Esophagus squamous epithelium (tissue), 5 donors: ENCODE data around the gene MYT1. TPM values are rescaled to one million over a fixed set of nuclear protein-coding genes. Genes with fewer than 3 reads are reported as not detected.

Experiments
- DNase-seq: peaks from one replicate; lab custom pipeline; 2025; lab: John Stamatoyannopoulos, UW
- H3K27ac ChIP-seq, 4 donors: fragments of 200-600 bp; sonication (generic); one replicate each; pipeline ENCODE4 v1.5.1; 2016 to 2019; ENCODE audit warnings: mild to moderate bottlenecking in 1 of 4
- H3K27me3 ChIP-seq, 4 donors: fragments of 200-600 bp; sonication (generic); 1 replicate in 3 of 4; 2 replicates in 1 of 4; pipeline versions ENCODE4 v1.5.1 to v1.6.0; 2017 to 2021; ENCODE audit warnings: antibody characterized with exemption in 1 of 4
- H3K36me3 ChIP-seq, 3 donors: fragments of 200-600 bp; sonication (generic); one replicate each; pipeline ENCODE4 v1.5.1; 2016 to 2019
- H3K4me1 ChIP-seq, 3 donors: fragments of 200-600 bp; sonication (generic); one replicate each; pipeline ENCODE4 v1.5.1; 2017 to 2019
- H3K4me3 ChIP-seq, 4 donors: fragments of 200-600 bp; sonication (generic); 1 replicate in 3 of 4; 2 replicates in 1 of 4; pipeline ENCODE4 v1.5.1; 2016 to 2019; ENCODE audit warnings: mild to moderate bottlenecking in 2 of 4, moderate library complexity in 1 of 4
- H3K9me3 ChIP-seq, 3 donors: fragments of 200-600 bp; sonication (generic); one replicate each; pipeline ENCODE4 v1.5.1; 2016 to 2019
- POLR2A ChIP-seq, 4 donors: fragments of 450-650 bp; IDR thresholded peaks; one replicate each; pipeline ENCODE4 v1.6.1; 2017; ENCODE audit warnings: antibody characterized with exemption in 4 of 4, mild to moderate bottlenecking in 4 of 4, moderate library complexity in 3 of 4
- WGBS, 2 donors: methylation state at CpG; one replicate each; pipeline ENCODE4 v1.1.5; 2018; 5-methylcytosine and 5-hydroxymethylcytosine counted together
- intact Hi-C: fragments of 100-400 bp; cut with DNase I; formaldehyde crosslinking; loops from one replicate; pipeline ENCODE4 v1.15.0; 2022
- total RNA-seq, 4 donors: library from RNA; depleted of rRNA; stranded (reverse); fragments of >200 nt; gene quantifications; one replicate each; pipeline ENCODE4 v1.1.0, GENCODE V29; 2016
- TF ChIP-seq, protein P1 (sequence below), 6 experiments: fragments of 450-650 bp in 4 of 6; fragments of 200-600 bp in 2 of 6; sonication (generic) in 2 of 6; IDR thresholded peaks; one replicate each; pipeline ENCODE4 v1.5.1; 2016 to 2019; ENCODE audit warnings: antibody characterized with exemption in 6 of 6, mild to moderate bottlenecking in 4 of 6, moderate library complexity in 4 of 6
- donor health status: DM: yes; HTN: yes; CAD: no.

The MYT1 gene
- total RNA-seq, 4 donors from 2014 or later = not detected

DNA sequence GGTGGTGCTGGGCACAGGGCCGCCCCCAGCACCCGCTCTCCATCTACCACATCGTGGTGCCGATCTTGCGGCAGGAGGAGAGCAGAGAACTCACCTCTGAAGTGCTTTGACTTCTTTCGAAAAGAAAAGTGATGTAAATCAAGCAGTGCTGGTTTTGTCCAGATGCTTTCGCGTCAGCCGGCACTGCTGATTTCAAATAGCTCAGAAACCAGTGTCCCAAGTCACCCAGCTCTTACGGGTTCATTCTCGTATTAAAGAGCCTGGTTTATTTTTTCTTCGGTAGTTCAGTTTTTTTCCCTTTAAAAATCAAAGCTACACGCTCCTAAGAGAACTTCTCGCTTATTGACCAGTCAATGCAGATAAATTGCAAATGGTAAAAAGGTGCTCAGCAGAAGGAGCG lies 32.1 kb downstream of the MYT1 start:
- no peak overlapping the region for H3K4me3 ChIP-seq
- no peaks in the 10 kb centered on the region for H3K9me3 ChIP-seq
- no peaks in the 10 kb centered on the region for H3K4me1 ChIP-seq
- DNase-seq = no peak
- H3K27me3 ChIP-seq = peaks cover 0 to 91% (median 2%) of the 10 kb centered on the region in 4 donors
- no peak for TF ChIP-seq POLR2A (IDR thresholded peaks at IDR 0.05)
- TF ChIP-seq, protein P1, sequence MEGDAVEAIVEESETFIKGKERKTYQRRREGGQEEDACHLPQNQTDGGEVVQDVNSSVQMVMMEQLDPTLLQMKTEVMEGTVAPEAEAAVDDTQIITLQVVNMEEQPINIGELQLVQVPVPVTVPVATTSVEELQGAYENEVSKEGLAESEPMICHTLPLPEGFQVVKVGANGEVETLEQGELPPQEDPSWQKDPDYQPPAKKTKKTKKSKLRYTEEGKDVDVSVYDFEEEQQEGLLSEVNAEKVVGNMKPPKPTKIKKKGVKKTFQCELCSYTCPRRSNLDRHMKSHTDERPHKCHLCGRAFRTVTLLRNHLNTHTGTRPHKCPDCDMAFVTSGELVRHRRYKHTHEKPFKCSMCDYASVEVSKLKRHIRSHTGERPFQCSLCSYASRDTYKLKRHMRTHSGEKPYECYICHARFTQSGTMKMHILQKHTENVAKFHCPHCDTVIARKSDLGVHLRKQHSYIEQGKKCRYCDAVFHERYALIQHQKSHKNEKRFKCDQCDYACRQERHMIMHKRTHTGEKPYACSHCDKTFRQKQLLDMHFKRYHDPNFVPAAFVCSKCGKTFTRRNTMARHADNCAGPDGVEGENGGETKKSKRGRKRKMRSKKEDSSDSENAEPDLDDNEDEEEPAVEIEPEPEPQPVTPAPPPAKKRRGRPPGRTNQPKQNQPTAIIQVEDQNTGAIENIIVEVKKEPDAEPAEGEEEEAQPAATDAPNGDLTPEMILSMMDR (IDR thresholded peaks at IDR 0.05) = no peak
- intact Hi-C loops = no loop called here
- H3K27ac ChIP-seq = no peak overlapping the region
- WGBS, 2 donors = 77 to 82% methylated on average over 9 to 15 of the region's 15 CpGs
- no peaks in the 10 kb centered on the region for H3K36me3 ChIP-seq

DNA sequence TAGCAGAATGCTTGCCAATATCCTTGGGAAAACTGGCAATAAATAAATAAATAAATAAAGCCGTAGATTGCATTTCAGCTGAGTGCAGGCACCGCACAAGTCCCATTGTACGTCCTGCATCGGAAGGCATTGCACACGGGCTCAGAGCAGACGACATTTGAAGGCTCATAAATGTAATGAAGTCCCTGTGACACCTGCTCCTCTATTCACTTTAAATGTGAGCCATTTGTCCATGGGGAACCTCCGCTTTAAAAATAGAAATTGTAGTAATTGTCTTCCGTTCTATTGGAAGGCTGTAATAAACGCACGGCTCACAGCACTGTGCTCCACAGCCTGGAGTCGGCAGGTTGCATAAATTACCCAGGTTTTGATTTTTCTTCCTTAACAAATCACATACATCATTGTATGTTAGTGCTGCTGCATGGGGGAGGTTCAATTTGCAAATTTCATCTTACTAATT lies 32.6 kb downstream of the MYT1 start:
- 74 to 79% methylated on average over 10 to 11 of the region's 11 CpGs for WGBS, 2 donors
- peaks cover 0 to 85% (median 2%) of the 10 kb centered on the region in 4 donors for H3K27me3 ChIP-seq
- intact Hi-C loops = no loop called here
- H3K4me1 ChIP-seq = no peaks in the 10 kb centered on the region
- H3K4me3 ChIP-seq = no peak overlapping the region
- DNase-seq = no peak
- H3K27ac ChIP-seq = no peak overlapping the region
- TF ChIP-seq POLR2A (IDR thresholded peaks at IDR 0.05) = no peak
- TF ChIP-seq, protein P1 (IDR thresholded peaks at IDR 0.05) = no peak
- H3K9me3 ChIP-seq = no peaks in the 10 kb centered on the region
- H3K36me3 ChIP-seq = no peaks in the 10 kb centered on the region

DNA sequence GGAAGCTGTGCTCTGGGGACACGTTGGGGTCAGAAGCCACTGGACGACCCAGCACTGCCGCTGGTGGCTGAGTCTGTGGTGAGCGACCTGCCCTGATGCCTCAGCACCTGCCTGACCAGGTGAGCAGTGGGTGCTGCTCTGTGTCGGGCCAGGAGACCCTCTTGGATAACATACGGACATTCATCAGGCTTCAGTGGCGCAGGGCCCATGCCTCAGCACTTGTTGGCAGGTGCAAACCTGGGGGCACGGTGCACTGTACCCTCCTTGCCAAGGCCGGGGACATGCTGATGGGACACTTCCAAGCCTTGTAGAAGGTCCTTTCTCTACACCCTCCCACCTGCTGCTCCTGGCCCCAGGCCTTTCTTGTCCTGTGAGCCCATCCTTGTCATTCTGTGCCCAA lies 34.1 kb downstream of the MYT1 start:
- Histone ChIP-seq H3K27me3 (peaks cover 0 to 82% (median 0%) of the 10 kb centered on the region in 4 donors), H3K4me1 (no peaks in the 10 kb centered on the region), H3K36me3 (no peaks in the 10 kb centered on the region), H3K27ac (no peak overlapping the region), H3K9me3 (no peaks in the 10 kb centered on the region), H3K4me3 (no peak overlapping the region)
- 74 to 90% methylated on average over 8 to 9 of the region's 9 CpGs for WGBS, 2 donors
- TF ChIP-seq, protein P1 (IDR thresholded peaks at IDR 0.05) = no peak
- TF ChIP-seq POLR2A (IDR thresholded peaks at IDR 0.05) = no peak
- no peak for DNase-seq
- intact Hi-C loops = no loop called here

DNA sequence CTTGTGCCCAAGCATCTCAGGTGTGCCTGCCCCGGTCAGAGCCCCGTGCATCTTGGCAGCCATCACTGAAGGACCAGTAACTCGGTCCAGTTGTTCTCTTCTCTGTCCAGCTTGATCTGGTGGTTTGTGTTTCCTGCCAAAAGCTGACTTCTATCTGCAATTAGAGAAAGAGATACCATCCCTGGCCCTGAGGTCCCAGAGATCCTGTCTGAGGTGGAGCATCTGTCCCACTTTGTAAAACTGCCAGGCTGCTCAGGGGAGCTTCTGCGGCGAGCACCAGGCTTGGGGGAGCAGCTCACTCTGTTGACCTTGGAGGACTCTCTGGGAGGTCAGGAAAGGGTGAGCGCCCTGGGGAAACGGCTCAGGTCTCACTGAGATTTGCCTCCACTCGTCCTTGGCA lies 35.1 kb downstream of the MYT1 start:
- no peak for DNase-seq
- no peaks in the 10 kb centered on the region for H3K9me3 ChIP-seq
- intact Hi-C loops = no loop called here
- H3K27me3 ChIP-seq = peaks cover 0 to 80% (median 0%) of the 10 kb centered on the region in 4 donors
- no peak overlapping the region for H3K27ac ChIP-seq
- no peaks in the 10 kb centered on the region for H3K36me3 ChIP-seq
- no peak overlapping the region for H3K4me3 ChIP-seq
- TF ChIP-seq, protein P1 (IDR thresholded peaks at IDR 0.05) = no peak
- TF ChIP-seq POLR2A (IDR thresholded peaks at IDR 0.05) = no peak
- no peaks in the 10 kb centered on the region for H3K4me1 ChIP-seq
- WGBS, 2 donors = 50 to 75% methylated on average over 3 to 6 of the region's 8 CpGs

DNA sequence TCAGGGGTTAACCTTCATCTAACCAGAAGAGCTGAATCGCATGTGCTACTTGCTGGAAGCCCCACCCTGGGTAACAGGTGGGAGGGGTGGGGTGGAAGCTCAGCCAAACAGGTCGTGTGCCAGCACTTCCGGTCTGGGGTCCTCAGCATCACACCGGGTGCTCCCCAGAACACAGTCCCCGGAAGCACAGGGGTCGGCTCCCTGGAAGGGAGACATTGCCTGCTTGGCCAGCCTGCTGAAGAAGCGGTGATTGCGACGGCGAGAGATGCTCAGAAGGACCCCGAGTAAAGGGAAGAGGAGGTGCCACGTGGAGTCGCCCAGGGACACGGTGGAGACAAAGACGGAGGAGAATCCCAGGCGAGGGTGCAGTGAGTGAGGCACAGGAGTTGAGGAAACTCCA lies 36.5 kb downstream of the MYT1 start:
- no peak for DNase-seq
- Histone ChIP-seq H3K27ac (no peak overlapping the region), H3K4me1 (peaks cover 0 to 4% (median 0%) of the 10 kb centered on the region in 3 donors), H3K27me3 (peaks cover 0 to 81% (median 0%) of the 10 kb centered on the region in 4 donors), H3K4me3 (no peak overlapping the region), H3K9me3 (no peaks in the 10 kb centered on the region), H3K36me3 (no peaks in the 10 kb centered on the region)
- intact Hi-C loops = no loop called here
- TF ChIP-seq, protein P1 (IDR thresholded peaks at IDR 0.05) = no peak
- no peak for TF ChIP-seq POLR2A (IDR thresholded peaks at IDR 0.05)
- 73 to 83% methylated on average over 15 of the region's 16 CpGs for WGBS, 2 donors
